HCT116 (cell line): Measurements from ENCODE around the gene ETV5. TPM values are rescaled to one million over a fixed set of nuclear protein-coding genes. Genes with fewer than 3 reads are reported as not detected.

ENCODE experiments used
- ATAC-seq: fragments of 200-7000 bp; cut with Tn5 transposase; 2 replicates; pipeline ENCODE4 v1.9.1; 2020; ENCODE audit warnings: mild to moderate bottlenecking, moderate library complexity
- BruUV-seq: library from RNA; stranded (reverse); fragments of 400-500 nt; replicated peaks from 2 replicates; lab custom pipeline; 2021; lab: Mats Ljungman, UMichigan
- CTCF ChIA-PET: fragments of 300-600 bp; sonication (Branson Sonifier 250); formaldehyde crosslinking; loops from one replicate; lab custom pipeline; 2021; ENCODE audit warnings: antibody characterized with exemption; lab: Charles Lee
- POLR2A ChIA-PET: fragments of 300-600, 350-600 bp; sonication (Branson Sonifier 250); formaldehyde crosslinking; loops from one replicate; lab custom pipeline; 2021; ENCODE audit warnings: antibody characterized with exemption; lab: Charles Lee
- RAD21 ChIA-PET, 2 experiments: fragments of 300-600 bp; sonication (Branson Sonifier 250); formaldehyde crosslinking; loops; one replicate each; lab custom pipeline; 2023; ENCODE audit warnings: low total read pairs in 2 of 2; ENCODE audit not compliant: uncharacterized antibody in 2 of 2, unreplicated experiment in 2 of 2, low non-redundant PET in 1 of 2; lab: Charles Lee
- DNase-seq: peaks from one replicate; pipeline ENCODE4 v3.0.0-alpha.2; 2010; ENCODE audit warnings: low read depth, low spot score
- H2AFZ ChIP-seq: fragments of 200-600 bp; shearing (Covaris generic), sonication (generic); 2 replicates; pipeline ENCODE4 v1.6.1; 2017; ENCODE audit warnings: low read depth, mixed run types, mixed read lengths, antibody characterized with exemption, low read length; ENCODE audit not compliant: poor library complexity, severe bottlenecking
- H3K27ac ChIP-seq: 2 replicates; pipeline ENCODE4 v1.5.1; 2012; ENCODE audit warnings: low read depth, low read length
- H3K27me3 ChIP-seq: fragments of 200-600 bp; sonication (generic); 2 replicates; pipeline ENCODE4 v1.6.1; 2016; ENCODE audit warnings: mixed run types, low read length, mixed read lengths; ENCODE audit not compliant: insufficient read depth
- H3K36me3 ChIP-seq, 2 experiments: fragments of 200-500 bp in 1 of 2; fragments of 200-600 bp in 1 of 2; sonication (Bioruptor generic) in 1 of 2; sonication (generic) in 1 of 2; 2 replicates each; pipeline versions ENCODE4 v1.5.1 to v1.6.1; 2014 to 2016; ENCODE audit warnings: low read length in 2 of 2, inconsistent platforms in 1 of 2, mixed read lengths in 1 of 2, mixed run types in 1 of 2; ENCODE audit not compliant: insufficient read depth in 2 of 2, control insufficient read depth in 1 of 2
- H3K4me1 ChIP-seq, 2 experiments: fragments of 200-600 bp in 1 of 2; sonication (generic) in 1 of 2; 2 replicates each; pipeline versions ENCODE4 v1.5.1 to v1.6.1; 2012 to 2017; ENCODE audit warnings: low read length in 2 of 2, inconsistent platforms in 1 of 2, mild to moderate bottlenecking in 1 of 2, mixed read lengths in 1 of 2, mixed run types in 1 of 2, moderate library complexity in 1 of 2; ENCODE audit not compliant: insufficient read depth in 2 of 2, control insufficient read depth in 1 of 2
- H3K4me2 ChIP-seq: fragments of 200-600 bp; sonication (generic); 2 replicates; pipeline ENCODE4 v1.6.1; 2017; ENCODE audit warnings: mixed run types, low read length, mixed read lengths
- H3K4me3 ChIP-seq, 2 experiments: fragments of 200-600 bp in 1 of 2; sonication (generic) in 1 of 2; replicated peaks in 1 of 2; 2 replicates each; pipeline ENCODE4 v1.5.1; 2011 to 2016; ENCODE audit warnings: low read length in 2 of 2, control low read depth in 1 of 2, low read depth in 1 of 2, mild to moderate bottlenecking in 1 of 2, mixed read lengths in 1 of 2, mixed run types in 1 of 2
- H3K79me2 ChIP-seq: fragments of 200-600 bp; sonication (generic); 2 replicates; pipeline ENCODE4 v1.6.1; 2017; ENCODE audit warnings: mild to moderate bottlenecking, mixed run types, low read length, moderate library complexity, mixed read lengths; ENCODE audit not compliant: insufficient read depth
- H3K9ac ChIP-seq: fragments of 200-600 bp; sonication (generic); 2 replicates; pipeline ENCODE4 v1.6.1; 2016; ENCODE audit warnings: low read length, mixed read lengths
- H3K9me2 ChIP-seq: fragments of 200-600 bp; sonication (generic), shearing (Covaris generic); 2 replicates; pipeline ENCODE4 v1.6.1; 2017; ENCODE audit warnings: mixed run types, mild to moderate bottlenecking, moderate library complexity; ENCODE audit not compliant: insufficient read depth
- H3K9me3 ChIP-seq, 2 experiments: fragments of 200-500 bp in 1 of 2; fragments of 200-600 bp in 1 of 2; sonication (Bioruptor generic) in 1 of 2; sonication (generic) in 1 of 2; 2 replicates each; pipeline ENCODE4 v1.6.1; 2014 to 2017; ENCODE audit warnings: low read length in 2 of 2, mixed read lengths in 2 of 2, inconsistent platforms in 1 of 2, low read depth in 1 of 2, mild to moderate bottlenecking in 1 of 2, mixed run types in 1 of 2, moderate library complexity in 1 of 2; ENCODE audit not compliant: control insufficient read depth in 1 of 2, insufficient read depth in 1 of 2
- H4K20me1 ChIP-seq: fragments of 200-600 bp; sonication (generic), shearing (Covaris generic); 2 replicates; pipeline ENCODE4 v1.6.1; 2017; ENCODE audit warnings: mixed run types, mild to moderate bottlenecking, moderate library complexity; ENCODE audit not compliant: insufficient read depth
- ATF3 ChIP-seq: IDR thresholded peaks from 2 replicates; pipeline ENCODE4 v1.6.1; 2012
- CBX3 ChIP-seq: IDR thresholded peaks from 2 replicates; pipeline ENCODE4 v1.6.1; 2012; ENCODE audit warnings: low read depth
- CTCF ChIP-seq, 3 experiments: fragments of 200-600 bp in 1 of 3; sonication (generic) in 1 of 3; IDR thresholded peaks in 2 of 3; conservative IDR thresholded peaks in 1 of 3; 2 replicates each; pipeline ENCODE4 v1.5.1; 2012 to 2017; ENCODE audit warnings: low read depth in 2 of 3, low read length in 2 of 3, antibody characterized with exemption in 1 of 3, borderline replicate concordance in 1 of 3, control low read depth in 1 of 3, mild to moderate bottlenecking in 1 of 3, mixed read lengths in 1 of 3, mixed run types in 1 of 3, moderate library complexity in 1 of 3; ENCODE audit not compliant: insufficient read depth in 1 of 3
- EGR1 ChIP-seq: IDR thresholded peaks from 2 replicates; pipeline ENCODE4 v1.6.1; 2012; ENCODE audit warnings: low read depth
- EZH2 ChIP-seq: fragments of 200-600 bp; sonication (generic); IDR thresholded peaks from 2 replicates; pipeline ENCODE4 v1.6.1; 2017; ENCODE audit warnings: antibody characterized with exemption, mixed run types
- EZH2phosphoT487 ChIP-seq: fragments of 200-600 bp; IDR thresholded peaks from 2 replicates; pipeline ENCODE4 v1.6.1; 2018; ENCODE audit warnings: antibody characterized with exemption, borderline replicate concordance
- FOSL1 ChIP-seq: IDR thresholded peaks from 2 replicates; pipeline ENCODE4 v1.6.1; 2012; ENCODE audit warnings: low read depth
- MAX ChIP-seq: IDR thresholded peaks from 2 replicates; pipeline ENCODE4 v1.6.1; 2012
- POLR2A ChIP-seq: IDR thresholded peaks from 2 replicates; pipeline ENCODE4 v1.7.0; 2011; ENCODE audit warnings: borderline replicate concordance; ENCODE audit not compliant: insufficient read depth, insufficient read length; ENCODE audit errors: extremely low read depth
- POLR2AphosphoS5 ChIP-seq: IDR thresholded peaks from 2 replicates; pipeline ENCODE4 v1.6.1; 2011; ENCODE audit warnings: mild to moderate bottlenecking, low read depth, low read length, moderate library complexity
- RAD21 ChIP-seq: IDR thresholded peaks from 2 replicates; pipeline ENCODE4 v1.6.1; 2012; ENCODE audit warnings: low read depth, mild to moderate bottlenecking
- SRF ChIP-seq: IDR thresholded peaks from 2 replicates; pipeline ENCODE4 v1.6.1; 2012; ENCODE audit warnings: low read depth
- TCF7L2 ChIP-seq: IDR thresholded peaks from 2 replicates; pipeline ENCODE4 v1.7.0; 2011; ENCODE audit warnings: borderline replicate concordance, inconsistent platforms; ENCODE audit not compliant: insufficient read depth, insufficient read length; ENCODE audit errors: extremely low read depth
- YY1 ChIP-seq: IDR thresholded peaks from 2 replicates; pipeline ENCODE4 v1.6.1; 2011; ENCODE audit warnings: low read length, low read depth, moderate library complexity, mild to moderate bottlenecking; ENCODE audit not compliant: insufficient replicate concordance; ENCODE audit errors: extremely low read depth
- ZBTB33 ChIP-seq: IDR thresholded peaks from 2 replicates; pipeline ENCODE4 v1.6.1; 2011; ENCODE audit warnings: mild to moderate bottlenecking, low read length, moderate library complexity; ENCODE audit not compliant: insufficient replicate concordance; ENCODE audit errors: extremely low read depth
- intact Hi-C: fragments of 100-400 bp; cut with micrococcal nuclease; formaldehyde crosslinking; loops from 2 replicates; pipeline ENCODE4 v1.10.0; 2022
- total RNA-seq: library from RNA; stranded (reverse); gene quantifications from one replicate; pipeline ENCODE4 v1.2.1, GENCODE V29; 2021; ENCODE audit not compliant: unreplicated experiment

Gene ETV5
- total RNA-seq, 1 experiment from 2014 or later, result 89.7 TPM

GRCh38 chr3:186152361-186152798 lies 43.5 kb upstream of the ETV5 start (continued):
- TF ChIP-seq YY1 (no peak), POLR2AphosphoS5 (no peak), EGR1 (no peak), EZH2phosphoT487 (no peak)

- Histone ChIP-seq H3K9me3 (no peaks in the 10 kb centered on the region), H3K4me1 (no peaks in the 10 kb centered on the region), H3K4me2 (no peak overlapping the region), H3K27ac (no peak overlapping the region), H3K4me3 (no peak overlapping the region), H2AFZ (no peak overlapping the region), H4K20me1 (no peaks in the 10 kb centered on the region), H3K9ac (no peak overlapping the region), H3K9me2 (no peaks in the 10 kb centered on the region), H3K79me2 (no peaks in the 10 kb centered on the region), H3K27me3 (no peaks in the 10 kb centered on the region), H3K36me3 (no peaks in the 10 kb centered on the region)
- POLR2A ChIA-PET, result no interaction called here
- RAD21 ChIA-PET, result no interaction called here
- no TSS peak for BruUV-seq
- ATAC-seq, result no peak
- intact Hi-C loops, result no loop called here
- CTCF ChIA-PET, result no interaction called here
- no peak for DNase-seq
- no peak for TF ChIP-seq SRF
- TF ChIP-seq POLR2A, result no peak
- TF ChIP-seq TCF7L2, result no peak
- TF ChIP-seq MAX, result no peak
- TF ChIP-seq ATF3, result no peak
- TF ChIP-seq EZH2, result no peak
- TF ChIP-seq EZH2phosphoT487, result no peak
- no peak for TF ChIP-seq EGR1
- TF ChIP-seq RAD21, result no peak
- no peak for TF ChIP-seq POLR2AphosphoS5
- no peak for TF ChIP-seq FOSL1
- TF ChIP-seq CBX3, result no peak
- no peak for TF ChIP-seq ZBTB33
- TF ChIP-seq CTCF (IDR thresholded peaks at IDR 0.05 in 2 of 3, conservative IDR thresholded peaks at IDR 0.05 in 1 of 3; ENCODE audit: borderline replicate concordance in 1 of 3, insufficient read depth in 1 of 3, low read depth in 2 of 3, low read length in 2 of 3), result no peak
Observed at GRCh38 chr3:186151077-186151971, 42.4 kb upstream of the ETV5 start.
